Psoas muscle (tissue), 8 donors: ENCODE data around the gene ZC3H13. TPM values are rescaled to one million over a fixed set of nuclear protein-coding genes. Genes with fewer than 3 reads are reported as not detected.

Experiments
- ATAC-seq, 4 donors: fragments of 200-7000 bp; cut with Tn5 transposase; one replicate each; pipeline ENCODE4 v1.9.1; 2020; ENCODE audit warnings: moderate library complexity in 3 of 4, mild to moderate bottlenecking in 2 of 4
- DNase-seq, 2 donors: peaks; one replicate each; pipeline ENCODE4 v3.0.0-alpha.2; 2020
- H3K27ac ChIP-seq: fragments of 200-600 bp; one replicate; pipeline ENCODE4 v1.8.0; 2022
- H3K27me3 ChIP-seq, 3 donors: fragments of 200-600 bp in 1 of 3; one replicate each; pipeline versions ENCODE4 v1.6.1 to v1.8.0; 2013 to 2022; ENCODE audit warnings: low read length in 2 of 3, mild to moderate bottlenecking in 2 of 3, moderate library complexity in 1 of 3; ENCODE audit not compliant: insufficient read depth in 3 of 3
- H3K36me3 ChIP-seq, 2 donors: fragments of 200-600 bp in 1 of 2; one replicate each; pipeline versions ENCODE4 v1.6.1 to v1.8.0; 2013 to 2022; ENCODE audit warnings: low read depth in 1 of 2, mild to moderate bottlenecking in 1 of 2, moderate library complexity in 1 of 2; ENCODE audit not compliant: insufficient read depth in 1 of 2
- H3K4me1 ChIP-seq: fragments of 200-600 bp; one replicate; pipeline ENCODE4 v1.8.0; 2022
- H3K4me3 ChIP-seq: fragments of 200-600 bp; one replicate; pipeline ENCODE4 v1.8.0; 2022; ENCODE audit warnings: mild to moderate bottlenecking
- H3K9me3 ChIP-seq: fragments of 200-600 bp; one replicate; pipeline ENCODE4 v1.8.0; 2022
- WGBS, 3 donors: extraction: QIAGEN DNeasy Blood & Tissue Kit; methylation state at CpG; one replicate each; pipeline versions ENCODE4 v1.1.6 to v1.1.7; 2013; 5-methylcytosine and 5-hydroxymethylcytosine counted together
- intact Hi-C, 2 donors: fragments of 100-400 bp; cut with DNase I; formaldehyde crosslinking; loops; one replicate each; pipeline versions ENCODE4 v1.11.0 to v1.14.2; 2022
- polyA plus RNA-seq, 3 donors: library from polyadenylated mRNA; stranded (reverse); fragments of 200-250 nt; gene quantifications; one replicate each; pipeline ENCODE4 v1.2.3, GENCODE V29; 2013
- total RNA-seq, 4 donors: library from RNA; stranded (reverse); fragmentation: NEBNext Ultra II Directional in 2 of 4; extraction: Animal tissue kit (Norgen Biotek cat#: 25700) in 2 of 4; gene quantifications; one replicate each; pipeline versions ENCODE4 v1.2.1 to v1.2.4, GENCODE V29; 2021 to 2023
- TF ChIP-seq, protein P1 (sequence below): fragments of 200-600 bp; IDR thresholded peaks from one replicate; pipeline ENCODE4 v1.8.0; 2022; ENCODE audit warnings: antibody characterized with exemption
- donor health status: healthy with polysubstance abuse.
- donor health status: DM: no; HTN: no; CAD: no; lungs with moderate emphysema.
- donor health status: Bipolar disorder and iron deficiency.
- donor health status: healthy.
- donor health status: DM: yes; HTN: yes; CAD: no.
- donor health status: DM: no; HTN: no; CAD: no.
- donor health status: DM: no; HTN: no; CAD: no.
- donor health status: DM: yes; HTN: yes; CAD: no.

The ZC3H13 gene
- total and polyA plus RNA-seq, 7 donors, result 6.8 to 31.6 (median 25.4) TPM

DNA sequence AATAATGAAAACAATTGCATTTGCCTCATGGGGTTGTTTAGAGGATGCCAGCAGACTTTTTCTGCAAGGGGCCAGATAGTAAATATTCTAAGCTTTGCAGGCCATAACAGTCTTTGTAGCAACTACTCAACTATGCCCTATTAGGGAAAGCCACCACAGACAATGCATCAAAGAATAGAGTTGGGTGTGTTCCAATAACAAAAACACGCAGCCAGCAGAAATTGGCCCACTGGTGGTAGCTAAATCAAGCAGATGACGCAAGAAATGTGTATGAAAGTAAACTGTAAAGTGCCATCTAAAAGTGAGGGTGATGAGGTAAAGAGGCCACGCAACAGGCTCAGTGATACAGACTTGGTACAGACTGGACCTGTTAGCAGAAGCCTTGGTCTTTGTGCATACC lies 125.8 kb downstream of the ZC3H13 start:
- DNase-seq (no peak), ATAC-seq (no peak)
- Histone ChIP-seq H3K36me3 (no peaks in the 10 kb centered on the region), H3K27me3 (no peaks in the 10 kb centered on the region), H3K4me3 (no peak overlapping the region), H3K27ac (no peak overlapping the region), H3K9me3 (no peaks in the 10 kb centered on the region), H3K4me1 (no peaks in the 10 kb centered on the region)
- WGBS, 3 donors, result 57 to 75% (median 64%) methylated on average over 3 of the region's 3 CpGs
- intact Hi-C loops, result no loop called here
- TF ChIP-seq, protein P1, sequence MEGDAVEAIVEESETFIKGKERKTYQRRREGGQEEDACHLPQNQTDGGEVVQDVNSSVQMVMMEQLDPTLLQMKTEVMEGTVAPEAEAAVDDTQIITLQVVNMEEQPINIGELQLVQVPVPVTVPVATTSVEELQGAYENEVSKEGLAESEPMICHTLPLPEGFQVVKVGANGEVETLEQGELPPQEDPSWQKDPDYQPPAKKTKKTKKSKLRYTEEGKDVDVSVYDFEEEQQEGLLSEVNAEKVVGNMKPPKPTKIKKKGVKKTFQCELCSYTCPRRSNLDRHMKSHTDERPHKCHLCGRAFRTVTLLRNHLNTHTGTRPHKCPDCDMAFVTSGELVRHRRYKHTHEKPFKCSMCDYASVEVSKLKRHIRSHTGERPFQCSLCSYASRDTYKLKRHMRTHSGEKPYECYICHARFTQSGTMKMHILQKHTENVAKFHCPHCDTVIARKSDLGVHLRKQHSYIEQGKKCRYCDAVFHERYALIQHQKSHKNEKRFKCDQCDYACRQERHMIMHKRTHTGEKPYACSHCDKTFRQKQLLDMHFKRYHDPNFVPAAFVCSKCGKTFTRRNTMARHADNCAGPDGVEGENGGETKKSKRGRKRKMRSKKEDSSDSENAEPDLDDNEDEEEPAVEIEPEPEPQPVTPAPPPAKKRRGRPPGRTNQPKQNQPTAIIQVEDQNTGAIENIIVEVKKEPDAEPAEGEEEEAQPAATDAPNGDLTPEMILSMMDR, result no peak

DNA sequence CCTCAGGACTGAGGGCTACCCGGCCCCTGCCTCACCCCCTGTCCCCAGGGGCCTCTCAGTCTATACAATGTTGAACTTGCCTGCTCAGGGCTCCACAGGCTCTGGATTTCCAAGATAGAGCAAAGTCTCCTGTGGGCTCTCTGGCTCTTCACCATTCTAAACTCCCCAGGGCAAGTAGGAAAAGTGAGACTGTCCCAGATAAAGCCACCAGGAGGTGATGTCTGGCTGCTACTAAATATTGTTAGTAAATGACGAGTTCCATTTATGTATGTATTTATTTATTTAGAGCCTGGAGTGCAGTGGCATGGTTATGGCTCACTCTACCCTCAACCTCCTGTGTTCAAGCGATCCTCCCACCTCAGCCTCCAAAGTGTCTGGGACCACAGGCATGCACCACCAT lies 127.4 kb downstream of the ZC3H13 start:
- Histone ChIP-seq H3K9me3 (no peaks in the 10 kb centered on the region), H3K27ac (no peak overlapping the region), H3K27me3 (no peaks in the 10 kb centered on the region), H3K36me3 (no peaks in the 10 kb centered on the region), H3K4me1 (no peaks in the 10 kb centered on the region), H3K4me3 (no peak overlapping the region)
- no peak for DNase-seq
- intact Hi-C loops, result no loop called here
- ATAC-seq, result no peak
- WGBS, 3 donors, result 81 to 84% (median 81%) methylated on average over 3 of the region's 3 CpGs
- TF ChIP-seq, protein P1, result no peak

DNA sequence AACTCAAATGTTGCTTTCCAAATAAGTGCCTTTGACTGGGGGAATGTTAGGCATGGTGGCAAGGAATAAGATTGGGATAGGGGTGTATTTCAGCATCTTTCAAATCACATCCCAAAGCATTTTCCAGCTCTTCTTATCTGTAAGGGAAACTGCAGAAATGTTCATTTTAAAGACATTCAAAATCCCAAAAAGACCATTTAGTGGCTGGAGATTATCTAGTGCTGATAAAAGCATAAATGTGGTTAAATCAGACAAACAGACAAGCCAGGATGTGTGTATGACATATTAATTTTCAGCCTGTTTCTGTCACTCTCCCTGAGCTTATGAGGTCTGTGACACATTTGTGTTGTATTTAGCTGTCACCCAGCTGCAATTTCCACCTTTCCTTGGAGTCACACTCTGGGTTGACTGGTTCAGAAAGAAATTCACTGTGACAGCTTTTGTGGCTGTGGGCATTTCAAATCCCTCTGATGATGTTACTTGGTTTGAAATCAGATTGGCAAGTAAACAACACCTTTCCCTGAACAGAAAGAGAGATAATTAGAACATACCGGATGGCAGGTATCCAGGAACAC lies 131.3 kb downstream of the ZC3H13 start:
- H3K4me3 ChIP-seq, result no peak overlapping the region
- TF ChIP-seq, protein P1, result no peak
- ATAC-seq (no peak), DNase-seq (no peak)
- H3K27me3 ChIP-seq, result no peaks in the 10 kb centered on the region
- no peaks in the 10 kb centered on the region for H3K9me3 ChIP-seq
- intact Hi-C loops, result no loop called here
- H3K36me3 ChIP-seq, result no peaks in the 10 kb centered on the region
- H3K4me1 ChIP-seq, result no peaks in the 10 kb centered on the region
- no peak overlapping the region for H3K27ac ChIP-seq
- 83 to 97% (median 92%) methylated on average over 1 of the region's 1 CpG for WGBS, 3 donors

DNA sequence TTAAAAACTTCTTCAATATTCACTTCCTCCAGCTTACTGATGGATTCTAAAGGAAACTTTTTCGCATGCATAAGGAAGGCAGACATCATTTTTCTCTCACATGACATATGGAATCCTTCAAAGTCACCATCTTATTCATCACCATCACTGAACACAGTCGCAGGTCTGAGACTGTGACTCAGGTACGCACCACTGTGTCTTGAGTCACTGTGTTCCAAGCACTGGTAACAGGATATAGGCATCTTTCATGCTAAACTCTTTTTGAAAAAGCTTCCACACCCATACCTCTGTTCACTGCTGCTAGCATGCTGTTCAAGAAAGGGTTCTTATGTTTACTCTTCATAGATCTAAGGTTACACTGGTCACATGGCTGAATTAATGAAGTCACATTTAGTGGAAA lies 133.9 kb downstream of the ZC3H13 start:
- Histone ChIP-seq H3K4me1 (no peaks in the 10 kb centered on the region), H3K27ac (no peak overlapping the region), H3K4me3 (no peak overlapping the region), H3K9me3 (no peaks in the 10 kb centered on the region), H3K36me3 (no peaks in the 10 kb centered on the region), H3K27me3 (no peaks in the 10 kb centered on the region)
- TF ChIP-seq, protein P1, result no peak
- 84 to 89% (median 86%) methylated on average over 3 of the region's 3 CpGs for WGBS, 3 donors
- ATAC-seq (no peak), DNase-seq (no peak)
- intact Hi-C loops, result no loop called here

DNA sequence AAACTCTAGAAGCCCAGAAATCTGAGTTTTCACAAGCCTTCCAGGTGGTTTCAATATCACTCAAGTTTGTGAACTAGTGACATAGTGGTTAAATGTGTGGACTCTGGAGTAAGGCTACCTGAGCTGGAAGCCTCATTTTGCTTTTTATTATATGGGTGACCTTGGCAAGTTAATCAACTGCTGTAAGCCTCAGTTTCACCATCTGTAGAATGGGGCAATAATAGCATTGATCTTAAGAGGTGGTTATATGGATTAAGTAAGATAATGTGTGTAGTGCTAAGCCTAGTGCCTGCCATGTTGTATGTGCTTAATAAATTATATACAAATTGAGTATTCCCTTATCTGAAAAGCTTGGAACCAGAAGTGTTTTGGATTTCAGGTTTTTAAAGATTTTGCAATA lies 135.5 kb downstream of the ZC3H13 start:
- Histone ChIP-seq H3K27me3 (no peaks in the 10 kb centered on the region), H3K4me1 (no peaks in the 10 kb centered on the region), H3K36me3 (no peaks in the 10 kb centered on the region), H3K4me3 (no peak overlapping the region), H3K9me3 (no peaks in the 10 kb centered on the region), H3K27ac (no peak overlapping the region)
- ATAC-seq (no peak), DNase-seq (no peak)
- intact Hi-C loops, result no loop called here
- TF ChIP-seq, protein P1, result no peak
